Fibroblast of the aortic adventitia (primary cell): ENCODE data around the gene ZNF775. TPM values are rescaled to one million over a fixed set of nuclear protein-coding genes. Genes with fewer than 3 reads are reported as not detected.

ENCODE experiments used
- DNase-seq: peaks from one replicate; pipeline ENCODE4 v3.0.0-alpha.2; 2010; ENCODE audit warnings: low read depth
- H3K4me3 ChIP-seq: 2 replicates; pipeline ENCODE4 v1.5.1; 2011; ENCODE audit warnings: low read depth, mild to moderate bottlenecking, control low read depth, low read length, moderate library complexity
- total RNA-seq: library from RNA; depleted of rRNA; stranded (reverse); fragments of >200 nt; gene quantifications from 2 replicates; pipeline ENCODE4 v1.2.3, GENCODE V29; 2012; ENCODE audit warnings: low replicate concordance
- TF ChIP-seq, protein P1 (sequence below): IDR thresholded peaks from 2 replicates; pipeline ENCODE4 v1.5.1; 2011; ENCODE audit warnings: mild to moderate bottlenecking, low read length, control low read depth, inconsistent platforms; ENCODE audit not compliant: insufficient read depth

The ZNF775 gene
- total RNA-seq, 1 donor, result 2.8 TPM

DNA sequence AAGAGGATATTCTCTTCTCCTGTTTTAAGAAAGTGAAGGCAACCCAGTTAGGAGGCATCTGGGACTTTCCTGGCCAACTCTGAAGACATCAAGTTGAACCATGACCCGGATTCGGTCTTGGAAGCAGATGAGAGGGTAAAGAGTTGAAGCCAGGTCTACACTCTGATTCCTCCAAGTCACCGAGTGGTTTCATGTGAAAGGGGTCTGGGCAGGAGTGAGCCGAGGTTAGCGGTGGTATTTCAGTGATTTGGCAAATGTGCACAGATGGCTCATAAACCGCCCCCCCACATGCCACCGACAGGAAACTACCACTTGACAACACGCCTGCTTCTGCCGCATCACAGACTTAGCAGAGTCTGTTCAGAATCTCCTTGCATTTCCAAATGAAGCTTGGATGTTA lies 21.9 kb upstream of the ZNF775 start:
- H3K4me3 ChIP-seq, result no peak overlapping the region
- TF ChIP-seq, protein P1, sequence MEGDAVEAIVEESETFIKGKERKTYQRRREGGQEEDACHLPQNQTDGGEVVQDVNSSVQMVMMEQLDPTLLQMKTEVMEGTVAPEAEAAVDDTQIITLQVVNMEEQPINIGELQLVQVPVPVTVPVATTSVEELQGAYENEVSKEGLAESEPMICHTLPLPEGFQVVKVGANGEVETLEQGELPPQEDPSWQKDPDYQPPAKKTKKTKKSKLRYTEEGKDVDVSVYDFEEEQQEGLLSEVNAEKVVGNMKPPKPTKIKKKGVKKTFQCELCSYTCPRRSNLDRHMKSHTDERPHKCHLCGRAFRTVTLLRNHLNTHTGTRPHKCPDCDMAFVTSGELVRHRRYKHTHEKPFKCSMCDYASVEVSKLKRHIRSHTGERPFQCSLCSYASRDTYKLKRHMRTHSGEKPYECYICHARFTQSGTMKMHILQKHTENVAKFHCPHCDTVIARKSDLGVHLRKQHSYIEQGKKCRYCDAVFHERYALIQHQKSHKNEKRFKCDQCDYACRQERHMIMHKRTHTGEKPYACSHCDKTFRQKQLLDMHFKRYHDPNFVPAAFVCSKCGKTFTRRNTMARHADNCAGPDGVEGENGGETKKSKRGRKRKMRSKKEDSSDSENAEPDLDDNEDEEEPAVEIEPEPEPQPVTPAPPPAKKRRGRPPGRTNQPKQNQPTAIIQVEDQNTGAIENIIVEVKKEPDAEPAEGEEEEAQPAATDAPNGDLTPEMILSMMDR, result no peak
- no peak for DNase-seq

DNA sequence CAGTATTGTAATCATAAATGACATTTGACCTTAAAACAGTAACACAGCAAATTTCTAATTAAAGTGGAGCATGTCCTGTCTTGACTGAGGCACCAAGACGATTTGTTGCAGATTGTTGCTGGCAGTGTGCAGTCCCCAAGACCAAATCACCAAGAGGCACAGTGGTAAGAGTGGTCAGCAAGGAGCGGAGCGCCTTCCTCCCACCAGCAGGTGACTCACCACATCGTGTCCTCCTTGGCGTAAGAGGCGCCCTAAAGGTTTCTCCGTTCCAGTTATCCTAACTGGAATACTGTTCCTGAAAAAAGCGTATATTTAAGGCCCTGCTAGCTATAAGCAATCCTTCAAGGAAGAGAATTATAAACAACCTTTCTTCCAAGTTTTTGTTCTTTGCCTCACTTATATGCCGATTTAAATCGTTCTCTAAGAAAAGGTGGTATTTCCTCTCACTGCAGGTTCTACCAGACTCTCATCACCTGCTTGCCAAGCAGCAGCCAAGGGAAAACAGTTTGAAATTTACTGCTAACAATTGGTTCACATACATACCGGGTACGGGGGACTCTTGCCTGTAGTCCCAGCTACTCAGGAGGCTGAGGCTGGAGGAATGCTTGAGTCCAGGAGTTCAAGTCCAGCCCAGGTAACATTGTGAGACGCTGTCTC lies 21.2 kb upstream of the ZNF775 start:
- no peak overlapping the region for H3K4me3 ChIP-seq
- TF ChIP-seq, protein P1, result no peak
- DNase-seq, result no peak

DNA sequence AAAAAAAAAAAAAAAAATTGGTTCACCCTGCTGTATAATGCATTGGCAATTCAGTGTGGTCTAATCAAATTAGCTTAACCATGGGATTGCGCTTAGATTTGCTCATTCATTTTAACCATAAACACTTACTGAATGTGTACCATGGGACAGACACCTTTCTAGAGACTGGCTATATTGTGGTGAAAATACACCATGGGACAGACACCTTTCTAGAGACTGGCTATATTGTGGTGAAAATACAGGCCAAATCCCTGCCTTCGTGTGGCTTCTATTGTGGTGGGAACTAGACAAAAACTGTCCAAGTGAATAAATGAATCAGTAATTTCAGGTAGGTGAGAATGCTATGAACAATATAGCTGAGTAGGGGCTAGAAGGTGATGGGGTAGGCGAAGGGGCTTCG lies 20.7 kb upstream of the ZNF775 start:
- TF ChIP-seq, protein P1, result no peak
- no peak overlapping the region for H3K4me3 ChIP-seq
- DNase-seq, result no peak

- DNase-seq, result no peak
- no peak overlapping the region for H3K4me3 ChIP-seq
- TF ChIP-seq, protein P1, result no peak
These were observed 20.0 kb upstream of the ZNF775 start for GRCh38 chr7:150358988-150359621.

DNA sequence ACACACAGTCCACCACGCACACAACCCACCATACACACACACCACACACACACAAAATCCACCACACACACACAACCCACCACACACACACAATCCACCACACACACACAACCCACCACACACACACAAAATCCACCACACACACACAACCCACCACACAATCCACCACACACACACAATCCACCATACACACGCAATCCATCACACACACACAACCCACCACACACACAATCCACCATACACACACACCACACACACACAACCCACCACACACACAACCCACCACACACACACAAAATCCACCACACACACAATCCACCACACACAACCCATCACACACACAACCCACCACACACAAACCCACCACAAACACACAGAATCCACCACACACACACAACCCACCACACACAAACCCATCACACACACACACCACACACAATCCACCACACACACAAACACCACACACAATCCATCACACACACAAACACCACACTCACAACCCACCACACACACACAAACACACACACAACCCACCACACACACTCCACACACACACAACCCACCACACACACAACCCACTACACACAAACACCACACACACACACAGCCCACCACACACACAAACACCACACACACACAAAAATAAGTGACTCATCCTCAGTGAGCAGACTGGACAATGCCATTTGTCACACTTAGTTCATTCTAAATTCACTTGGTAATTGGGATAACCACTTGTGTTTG lies 19.3 kb upstream of the ZNF775 start:
- TF ChIP-seq, protein P1, result no peak

GRCh38 chr7:150360363-150361058 lies 18.6 kb upstream of the ZNF775 start:
- DNase-seq, result no peak
- TF ChIP-seq, protein P1, result no peak
- H3K4me3 ChIP-seq, result no peak overlapping the region

More for the DNA sequence above, 19.3 kb upstream of the ZNF775 start:
- H3K4me3 ChIP-seq, result no peak overlapping the region
- DNase-seq, result no peak
